SK-N-SH (cell line): ENCODE results near the gene ZBTB49. TPM values are rescaled to one million over a fixed set of nuclear protein-coding genes. Genes with fewer than 3 reads are reported as not detected.

Experiments used
- CTCF ChIA-PET: fragments of 300-600, 350-600 bp; formaldehyde crosslinking; extraction: SDS; loops from one replicate; lab custom pipeline; 2021; lab: Yijun Ruan, JAX
- POLR2A ChIA-PET: fragments of 350-600 bp; sonication (Branson Sonifier 250); formaldehyde crosslinking; extraction: SDS; loops from one replicate; lab custom pipeline; 2020; ENCODE audit warnings: antibody characterized with exemption, inconsistent platforms; lab: Yijun Ruan, JAX
- DNase-seq: peaks from one replicate; pipeline ENCODE4 v3.0.0; 2012
- H2AFZ ChIP-seq: fragments of 200-600 bp; sonication (generic); 2 replicates; pipeline ENCODE4 v1.8.1; 2016; ENCODE audit warnings: antibody characterized with exemption, mild to moderate bottlenecking, low read depth
- H3F3A ChIP-seq: fragments of 200-600 bp; sonication (generic); replicated peaks from 2 replicates; pipeline ENCODE3; 2016; ENCODE audit warnings: antibody characterized with exemption, mild to moderate bottlenecking; ENCODE audit not compliant: insufficient read depth
- H3K27ac ChIP-seq, 2 experiments: fragments of 200-500 bp in 1 of 2; fragments of 200-600 bp in 1 of 2; sonication (Bioruptor generic) in 1 of 2; sonication (generic), shearing (Covaris generic) in 1 of 2; 2 replicates each; pipeline versions ENCODE4 v1.5.1 to v1.6.1; 2014 to 2016; ENCODE audit warnings: low read depth in 2 of 2, inconsistent platforms in 1 of 2, low read length in 1 of 2, mild to moderate bottlenecking in 1 of 2, mixed read lengths in 1 of 2
- H3K27me3 ChIP-seq: fragments of 200-600 bp; sonication (generic), shearing (Covaris generic); 2 replicates; pipeline ENCODE4 v1.6.1; 2016; ENCODE audit warnings: mixed run types; ENCODE audit not compliant: insufficient read depth
- H3K36me3 ChIP-seq, 2 experiments: fragments of 200-500 bp in 1 of 2; fragments of 200-600 bp in 1 of 2; sonication (Bioruptor generic) in 1 of 2; sonication (generic) in 1 of 2; replicated peaks in 1 of 2; 2 replicates each; pipeline versions ENCODE3 to v1.5.1; 2014 to 2016; ENCODE audit warnings: low read length in 1 of 2, mild to moderate bottlenecking in 1 of 2; ENCODE audit not compliant: insufficient read depth in 2 of 2, control insufficient read depth in 1 of 2
- H3K4me1 ChIP-seq, 2 experiments: fragments of 200-500 bp in 1 of 2; fragments of 200-600 bp in 1 of 2; sonication (Bioruptor generic) in 1 of 2; sonication (generic), shearing (Covaris generic) in 1 of 2; 2 replicates each; pipeline versions ENCODE4 v1.5.1 to v1.6.1; 2014 to 2016; ENCODE audit warnings: low read depth in 1 of 2, low read length in 1 of 2, mixed run types in 1 of 2; ENCODE audit not compliant: insufficient read depth in 2 of 2, control insufficient read depth in 1 of 2
- H3K4me2 ChIP-seq: fragments of 200-600 bp; sonication (generic), shearing (Covaris generic); 2 replicates; pipeline ENCODE4 v1.6.1; 2017; ENCODE audit warnings: mixed run types
- H3K4me3 ChIP-seq, 2 experiments: fragments of 200-500 bp in 1 of 2; fragments of 200-600 bp in 1 of 2; sonication (Bioruptor generic) in 1 of 2; sonication (generic), shearing (Covaris generic) in 1 of 2; 2 replicates each; pipeline versions ENCODE4 v1.5.1 to v1.8.1; 2014 to 2016; ENCODE audit warnings: low read depth in 2 of 2, inconsistent platforms in 1 of 2, low read length in 1 of 2, mild to moderate bottlenecking in 1 of 2, mixed read lengths in 1 of 2, moderate library complexity in 1 of 2
- H3K79me2 ChIP-seq: fragments of 200-600 bp; sonication (generic); 2 replicates; pipeline ENCODE4 v1.8.1; 2017; ENCODE audit warnings: mild to moderate bottlenecking; ENCODE audit not compliant: insufficient read depth
- H3K9ac ChIP-seq: fragments of 200-600 bp; sonication (generic); 2 replicates; pipeline ENCODE4 v1.6.1; 2017; ENCODE audit warnings: mixed run types
- H3K9me2 ChIP-seq: fragments of 200-600 bp; sonication (generic); 2 replicates; pipeline ENCODE4 v1.6.1; 2017; ENCODE audit warnings: mixed run types
- H3K9me3 ChIP-seq: fragments of 200-600 bp; sonication (generic); 2 replicates; pipeline ENCODE4 v1.6.1; 2017; ENCODE audit warnings: mixed run types, mild to moderate bottlenecking, moderate library complexity
- H4K20me1 ChIP-seq: fragments of 200-600 bp; sonication (generic); 2 replicates; pipeline ENCODE4 v1.6.1; 2017; ENCODE audit warnings: mild to moderate bottlenecking, mixed run types; ENCODE audit not compliant: insufficient read depth
- ELF1 ChIP-seq: IDR thresholded peaks from 2 replicates; pipeline ENCODE4 v1.4.0; 2012
- FOXJ3 ChIP-seq: sonication (generic); formaldehyde crosslinking; IDR thresholded peaks from 2 replicates; pipeline ENCODE4 v1.5.1; 2020; ENCODE audit warnings: mild to moderate bottlenecking, missing genetic modification reagents
- FOXM1 ChIP-seq: IDR thresholded peaks from 2 replicates; pipeline ENCODE4 v1.4.0; 2012; ENCODE audit warnings: low read depth, mild to moderate bottlenecking
- GATA2 ChIP-seq: sonication (generic); formaldehyde crosslinking; IDR thresholded peaks from 2 replicates; pipeline ENCODE4 v1.5.0; 2020; ENCODE audit warnings: mild to moderate bottlenecking, missing genetic modification reagents
- JUND ChIP-seq: IDR thresholded peaks from 2 replicates; pipeline ENCODE4 v1.4.0; 2012
- MEF2A ChIP-seq: IDR thresholded peaks from 2 replicates; pipeline ENCODE4 v1.4.0; 2012; ENCODE audit warnings: low read depth, borderline replicate concordance
- NFIC ChIP-seq: IDR thresholded peaks from 2 replicates; pipeline ENCODE4 v1.4.0; 2012; ENCODE audit warnings: borderline replicate concordance
- TAF1 ChIP-seq: IDR thresholded peaks from 2 replicates; pipeline ENCODE4 v1.6.1; 2012; ENCODE audit warnings: low read depth, mild to moderate bottlenecking, low read length, moderate library complexity, borderline replicate concordance
- TCF12 ChIP-seq: IDR thresholded peaks from 2 replicates; pipeline ENCODE4 v1.4.0; 2012
- TEAD4 ChIP-seq: IDR thresholded peaks from 2 replicates; pipeline ENCODE4 v1.4.0; 2012; ENCODE audit warnings: mild to moderate bottlenecking, borderline replicate concordance; ENCODE audit not compliant: insufficient read depth
- USF2 ChIP-seq: fragments of 150-350 bp; IDR thresholded peaks from 2 replicates; pipeline ENCODE4 v1.6.1; 2017; ENCODE audit warnings: antibody characterized with exemption, low read length, low read depth, borderline replicate concordance
- YY1 ChIP-seq: IDR thresholded peaks from 2 replicates; pipeline ENCODE4 v1.4.0; 2012; ENCODE audit warnings: low read depth, mild to moderate bottlenecking
- WGBS: methylation state at CpG from one replicate; pipeline ENCODE4 v1.1.6; 2017; ENCODE audit warnings: low lambda C conversion rate; 5-methylcytosine and 5-hydroxymethylcytosine counted together
- polyA plus RNA-seq, 3 experiments: library from polyadenylated mRNA; depleted of rRNA; stranded (reverse); fragments of >200 nt; gene quantifications; 2 replicates each; pipeline ENCODE4 v1.2.3, GENCODE V29; 2012
- TF ChIP-seq, protein P1 (sequence below): IDR thresholded peaks from 2 replicates; pipeline ENCODE4; 2012
- TF ChIP-seq, protein P2 (sequence below): IDR thresholded peaks from 2 replicates; pipeline ENCODE4 v1.4.0; 2012; ENCODE audit warnings: low read depth

ZBTB49 gene
- polyA plus RNA-seq, 1 of the 3 experiments (the other 2 are of a cell fraction), result 3.1 TPM

DNA sequence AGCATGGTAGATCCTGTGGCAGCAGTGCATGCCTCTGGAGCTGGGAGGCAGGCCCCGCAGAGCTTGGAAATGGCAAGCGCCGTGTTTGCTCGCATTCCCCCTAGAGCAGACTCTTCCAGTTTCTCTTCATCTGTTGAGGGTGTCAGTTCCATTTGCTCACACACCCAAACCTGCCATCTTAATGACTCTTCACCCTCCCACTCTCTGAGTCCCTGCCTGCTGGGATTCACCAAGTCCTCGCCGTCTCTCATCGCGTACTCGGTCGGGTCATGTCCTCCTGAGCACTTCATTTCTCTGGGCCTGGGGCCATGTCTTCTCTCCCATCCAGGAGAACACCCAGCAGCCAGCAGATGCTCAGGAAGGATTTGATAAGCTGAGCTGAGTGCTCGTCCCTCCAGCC lies 16.9 kb downstream of the ZBTB49 start (continued):
- TF ChIP-seq NFIC (no peak), ELF1 (no peak), GATA2 (CRISPR knock-in tag) (no peak), FOXJ3 (CRISPR knock-in tag) (no peak), JUND (no peak)

DNA sequence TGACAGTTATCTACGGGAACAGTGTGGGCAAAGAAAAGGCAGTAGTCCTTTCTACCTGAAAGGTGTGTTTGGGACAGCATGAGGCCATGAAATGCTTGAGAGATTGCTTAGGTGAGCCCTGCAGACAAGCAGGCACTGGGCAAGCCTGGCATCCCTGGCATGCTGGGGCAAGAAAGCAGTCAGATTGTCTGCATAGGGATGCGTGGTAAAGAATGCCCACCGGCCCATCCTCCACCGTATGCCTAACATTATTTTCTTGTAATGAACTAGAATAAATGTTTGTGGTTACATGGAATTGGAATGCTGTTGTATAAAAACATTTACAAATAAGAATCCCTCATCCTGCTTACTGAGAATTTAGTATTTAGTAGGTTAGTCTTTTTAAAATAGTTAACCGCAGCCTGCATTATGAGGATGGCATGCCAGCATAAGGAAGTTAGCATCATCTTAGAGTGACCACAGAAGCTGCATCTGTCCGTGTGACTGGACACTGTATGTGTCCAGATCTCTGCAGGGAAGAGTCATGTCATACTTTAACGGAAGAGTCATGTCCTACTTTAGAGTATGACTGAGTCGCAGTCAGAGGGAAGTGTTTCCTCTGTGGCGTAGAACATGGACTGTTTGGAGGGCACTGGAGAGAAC lies 18.9 kb downstream of the ZBTB49 start:
- DNase-seq, result no peak
- peak overlapping the region; percentile 52; the same call in 1 of the 2 replicates for H3K4me2 ChIP-seq
- H4K20me1 ChIP-seq, result no peaks in the 10 kb centered on the region
- TF ChIP-seq JUND (0 out of 2 replicates have a peak, but pooled peaks have one; percentile 17), TAF1 (no peak), TCF12 (peak; percentile 38), MEF2A (peak; percentile 61; the same call in 1 of the 2 replicates)
- TF ChIP-seq, protein P1, sequence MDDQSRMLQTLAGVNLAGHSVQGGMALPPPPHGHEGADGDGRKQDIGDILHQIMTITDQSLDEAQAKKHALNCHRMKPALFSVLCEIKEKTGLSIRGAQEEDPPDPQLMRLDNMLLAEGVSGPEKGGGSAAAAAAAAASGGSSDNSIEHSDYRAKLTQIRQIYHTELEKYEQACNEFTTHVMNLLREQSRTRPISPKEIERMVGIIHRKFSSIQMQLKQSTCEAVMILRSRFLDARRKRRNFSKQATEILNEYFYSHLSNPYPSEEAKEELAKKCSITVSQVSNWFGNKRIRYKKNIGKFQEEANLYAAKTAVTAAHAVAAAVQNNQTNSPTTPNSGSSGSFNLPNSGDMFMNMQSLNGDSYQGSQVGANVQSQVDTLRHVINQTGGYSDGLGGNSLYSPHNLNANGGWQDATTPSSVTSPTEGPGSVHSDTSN, result peak; percentile 33; the same call in 1 of the 2 replicates
- no peaks in the 10 kb centered on the region for H3K27me3 ChIP-seq
- no peaks in the 10 kb centered on the region for H3K9me2 ChIP-seq
- H3K27ac ChIP-seq, result peak overlapping the region in 1 of 2 experiments; percentile 48; a peak in 3 of 4 replicates
- peaks cover 0 to 12% of the 10 kb centered on the region in 2 experiments; a peak in 1 of 4 replicates for H3K4me1 ChIP-seq
- WGBS, result 79% methylated on average over 9 of the region's 9 CpGs
- POLR2A ChIA-PET, result no interaction called here
- no peaks in the 10 kb centered on the region for H3F3A ChIP-seq
- H3K9ac ChIP-seq, result 0 out of 2 replicates have a peak overlapping the region, but pooled peaks have one; percentile 7
- CTCF ChIA-PET, result no interaction called here
- peaks cover 17 to 57% of the 10 kb centered on the region in 2 experiments for H3K36me3 ChIP-seq
- H3K79me2 ChIP-seq, result peaks cover 11% of the 10 kb centered on the region
- H3K4me3 ChIP-seq, result no peak overlapping the region
- no peaks in the 10 kb centered on the region for H3K9me3 ChIP-seq
- no peak overlapping the region for H2AFZ ChIP-seq

DNA sequence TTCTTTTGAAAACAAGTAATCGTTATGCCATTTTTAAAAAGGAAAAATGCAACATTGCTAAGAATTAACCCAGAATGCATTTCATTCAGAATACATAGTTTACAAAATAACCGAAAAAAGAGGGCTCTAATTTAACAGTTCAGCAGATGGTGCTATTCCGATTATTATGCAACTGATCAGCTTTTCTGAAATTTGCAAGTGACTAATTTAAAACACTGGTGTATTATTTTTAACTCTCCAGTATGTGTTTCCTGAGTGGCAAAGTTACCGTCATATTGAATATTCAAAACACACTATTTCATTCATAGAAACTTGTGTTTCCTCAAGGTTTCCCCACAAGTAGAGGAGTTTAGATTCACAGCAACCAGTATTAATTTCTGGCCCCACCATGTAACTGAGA lies 21.1 kb downstream of the ZBTB49 start:
- Histone ChIP-seq H3K4me1 (peaks cover 11 to 12% of the 10 kb centered on the region in 2 experiments; a peak in 2 of 4 replicates), H3F3A (no peaks in the 10 kb centered on the region), H3K9ac (no peak overlapping the region), H3K9me3 (no peaks in the 10 kb centered on the region), H3K27ac (no peak overlapping the region), H3K9me2 (no peaks in the 10 kb centered on the region), H3K4me2 (no peak overlapping the region), H4K20me1 (no peaks in the 10 kb centered on the region), H3K27me3 (no peaks in the 10 kb centered on the region), H3K79me2 (peaks cover 6% of the 10 kb centered on the region; the same call in 1 of the 2 replicates), H2AFZ (no peak overlapping the region), H3K36me3 (peaks cover 16 to 64% of the 10 kb centered on the region in 2 experiments), H3K4me3 (no peak overlapping the region)
- ChIA-PET POLR2A (no interaction called here), CTCF (interaction anchor here (1.6 kb wide), 1 partner anchor 24 kb away, joined by 3 read pairs; no protein-coding TSS in a partner anchor)
- WGBS, result 98% methylated on average over 4 of the region's 4 CpGs
- TF ChIP-seq USF2 (no peak), GATA2 (CRISPR knock-in tag) (no peak), YY1 (no peak), FOXM1 (no peak), TEAD4 (no peak), ELF1 (no peak)
- TF ChIP-seq, protein P1, result no peak
- TF ChIP-seq, protein P2, sequence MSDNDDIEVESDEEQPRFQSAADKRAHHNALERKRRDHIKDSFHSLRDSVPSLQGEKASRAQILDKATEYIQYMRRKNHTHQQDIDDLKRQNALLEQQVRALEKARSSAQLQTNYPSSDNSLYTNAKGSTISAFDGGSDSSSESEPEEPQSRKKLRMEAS, result no peak
- no peak for DNase-seq
